ENCODE measurements around the gene LRRC4C.

Gene LRRC4C

GRCh38 chr11:41457216-41458014 is 2.0 kb downstream of the LRRC4C start:
- H3K36me3 Mint-ChIP-seq (ENCODE audit: insufficient read depth) = no peaks in the 10 kb centered on the region
- H3K4me3 Mint-ChIP-seq = no peak overlapping the region
- H3K27me3 Mint-ChIP-seq = no peaks in the 10 kb centered on the region
- no peaks in the 10 kb centered on the region for H3K4me1 Mint-ChIP-seq
- ATAC-seq (replicated peaks; ENCODE audit: extremely low read depth, poor library complexity, severe bottlenecking) (no peak), DNase-seq (ENCODE audit: low spot score in 2 of 2) (no peak)
- H3K27ac Mint-ChIP-seq (ENCODE audit: low read depth) = no peak overlapping the region
- H3K9me3 Mint-ChIP-seq = no peaks in the 10 kb centered on the region

GRCh38 chr11:41456269-41456668 is 3.2 kb downstream of the LRRC4C start:
- H3K36me3 Mint-ChIP-seq (ENCODE audit: insufficient read depth) = no peaks in the 10 kb centered on the region
- H3K4me3 Mint-ChIP-seq = no peak overlapping the region
- no peaks in the 10 kb centered on the region for H3K4me1 Mint-ChIP-seq
- ATAC-seq (replicated peaks; ENCODE audit: extremely low read depth, poor library complexity, severe bottlenecking) (no peak), DNase-seq (ENCODE audit: low spot score in 2 of 2) (no peak)
- no peak overlapping the region for H3K27ac Mint-ChIP-seq (ENCODE audit: low read depth)
- no peaks in the 10 kb centered on the region for H3K27me3 Mint-ChIP-seq
- H3K9me3 Mint-ChIP-seq = no peaks in the 10 kb centered on the region

GRCh38 chr11:41451011-41451410 is 8.4 kb downstream of the LRRC4C start:
- Mint-ChIP-seq H3K9me3 (peaks cover 5% of the 10 kb centered on the region), H3K36me3 (ENCODE audit: insufficient read depth) (no peaks in the 10 kb centered on the region), H3K27ac (ENCODE audit: low read depth) (no peak overlapping the region), H3K4me1 (no peaks in the 10 kb centered on the region), H3K4me3 (no peak overlapping the region), H3K27me3 (no peaks in the 10 kb centered on the region)
- DNase-seq (ENCODE audit: low spot score in 2 of 2) = no peak
- no peak for ATAC-seq (replicated peaks; ENCODE audit: extremely low read depth, poor library complexity, severe bottlenecking)

- no peaks in the 10 kb centered on the region for H3K4me1 Mint-ChIP-seq
- H3K9me3 Mint-ChIP-seq = peaks cover 12% of the 10 kb centered on the region
- no peak overlapping the region for H3K27ac Mint-ChIP-seq (ENCODE audit: low read depth)
- ATAC-seq (replicated peaks; ENCODE audit: extremely low read depth, poor library complexity, severe bottlenecking) = no peak
- H3K4me3 Mint-ChIP-seq = no peak overlapping the region
- no peaks in the 10 kb centered on the region for H3K36me3 Mint-ChIP-seq (ENCODE audit: insufficient read depth)
- no peaks in the 10 kb centered on the region for H3K27me3 Mint-ChIP-seq
- no peak for DNase-seq (ENCODE audit: low spot score in 2 of 2)
Observed at GRCh38 chr11:41449483-41450050, 9.9 kb downstream of the LRRC4C start.

- Mint-ChIP-seq H3K9me3 (peaks cover 16% of the 10 kb centered on the region), H3K4me3 (no peak overlapping the region), H3K27me3 (no peaks in the 10 kb centered on the region), H3K27ac (ENCODE audit: low read depth) (no peak overlapping the region), H3K36me3 (ENCODE audit: insufficient read depth) (peaks cover 3% of the 10 kb centered on the region), H3K4me1 (no peaks in the 10 kb centered on the region)
- DNase-seq (ENCODE audit: low spot score in 2 of 2) (no peak), ATAC-seq (replicated peaks; ENCODE audit: extremely low read depth, poor library complexity, severe bottlenecking) (no peak)
Observed at GRCh38 chr11:41446566-41446965, 12.9 kb downstream of the LRRC4C start.

- no peaks in the 10 kb centered on the region for H3K27me3 Mint-ChIP-seq
- H3K36me3 Mint-ChIP-seq (ENCODE audit: insufficient read depth) = peaks cover 3% of the 10 kb centered on the region
- H3K9me3 Mint-ChIP-seq = peaks cover 17% of the 10 kb centered on the region
- H3K27ac Mint-ChIP-seq (ENCODE audit: low read depth) = no peak overlapping the region
- ATAC-seq (replicated peaks; ENCODE audit: extremely low read depth, poor library complexity, severe bottlenecking) (no peak), DNase-seq (ENCODE audit: low spot score in 2 of 2) (no peak)
- no peak overlapping the region for H3K4me3 Mint-ChIP-seq
- H3K4me1 Mint-ChIP-seq = no peaks in the 10 kb centered on the region
Observed at GRCh38 chr11:41446107-41446506, 13.3 kb downstream of the LRRC4C start.

GRCh38 chr11:41437006-41437490 is 22.4 kb downstream of the LRRC4C start:
- Mint-ChIP-seq H3K9me3 (peaks cover 13% of the 10 kb centered on the region), H3K27me3 (no peaks in the 10 kb centered on the region), H3K4me1 (no peaks in the 10 kb centered on the region), H3K4me3 (no peak overlapping the region), H3K36me3 (ENCODE audit: insufficient read depth) (no peaks in the 10 kb centered on the region), H3K27ac (ENCODE audit: low read depth) (no peak overlapping the region)
- DNase-seq (ENCODE audit: low spot score in 2 of 2) (no peak), ATAC-seq (replicated peaks; ENCODE audit: extremely low read depth, poor library complexity, severe bottlenecking) (no peak)

- Mint-ChIP-seq H3K4me3 (no peak overlapping the region), H3K27me3 (no peaks in the 10 kb centered on the region), H3K27ac (ENCODE audit: low read depth) (no peak overlapping the region), H3K9me3 (peaks cover 7% of the 10 kb centered on the region), H3K4me1 (no peaks in the 10 kb centered on the region), H3K36me3 (ENCODE audit: insufficient read depth) (no peaks in the 10 kb centered on the region)
- DNase-seq (ENCODE audit: low spot score in 2 of 2) (no peak), ATAC-seq (replicated peaks; ENCODE audit: extremely low read depth, poor library complexity, severe bottlenecking) (no peak)
Observed at GRCh38 chr11:41435531-41435930, 23.9 kb downstream of the LRRC4C start.

GRCh38 chr11:41431784-41432183 is 27.7 kb downstream of the LRRC4C start:
- Mint-ChIP-seq H3K4me3 (no peak overlapping the region), H3K27me3 (no peaks in the 10 kb centered on the region), H3K27ac (ENCODE audit: low read depth) (no peak overlapping the region), H3K4me1 (no peaks in the 10 kb centered on the region), H3K36me3 (ENCODE audit: insufficient read depth) (no peaks in the 10 kb centered on the region), H3K9me3 (peaks cover 12% of the 10 kb centered on the region)
- no peak for DNase-seq (ENCODE audit: low spot score in 2 of 2)
- no peak for ATAC-seq (replicated peaks; ENCODE audit: extremely low read depth, poor library complexity, severe bottlenecking)

- Mint-ChIP-seq H3K36me3 (ENCODE audit: insufficient read depth) (no peaks in the 10 kb centered on the region), H3K27ac (ENCODE audit: low read depth) (no peak overlapping the region), H3K9me3 (peaks cover 25% of the 10 kb centered on the region), H3K4me3 (no peak overlapping the region), H3K27me3 (no peaks in the 10 kb centered on the region), H3K4me1 (no peaks in the 10 kb centered on the region)
- DNase-seq (ENCODE audit: low spot score in 2 of 2) (no peak), ATAC-seq (replicated peaks; ENCODE audit: extremely low read depth, poor library complexity, severe bottlenecking) (no peak)
Observed at GRCh38 chr11:41419901-41420300, 39.6 kb downstream of the LRRC4C start.

- Mint-ChIP-seq H3K36me3 (ENCODE audit: insufficient read depth) (no peaks in the 10 kb centered on the region), H3K27me3 (no peaks in the 10 kb centered on the region), H3K4me3 (no peak overlapping the region), H3K27ac (ENCODE audit: low read depth) (no peak overlapping the region), H3K9me3 (peaks cover 18% of the 10 kb centered on the region), H3K4me1 (no peaks in the 10 kb centered on the region)
- DNase-seq (ENCODE audit: low spot score in 2 of 2) (no peak), ATAC-seq (replicated peaks; ENCODE audit: extremely low read depth, poor library complexity, severe bottlenecking) (no peak)
Observed at GRCh38 chr11:41414771-41415440, 44.5 kb downstream of the LRRC4C start.

- H3K36me3 Mint-ChIP-seq (ENCODE audit: insufficient read depth) = no peaks in the 10 kb centered on the region
- peaks cover 18% of the 10 kb centered on the region for H3K9me3 Mint-ChIP-seq
- no peaks in the 10 kb centered on the region for H3K27me3 Mint-ChIP-seq
Observed at GRCh38 chr11:41413843-41414242, 45.6 kb downstream of the LRRC4C start.

GRCh38 chr11:41405812-41406211 is 53.6 kb downstream of the LRRC4C start:
- no peak for DNase-seq (ENCODE audit: low spot score in 2 of 2)
- H3K27me3 Mint-ChIP-seq = no peaks in the 10 kb centered on the region
- no peak for ATAC-seq (replicated peaks; ENCODE audit: extremely low read depth, poor library complexity, severe bottlenecking)
- no peaks in the 10 kb centered on the region for H3K4me1 Mint-ChIP-seq
- H3K9me3 Mint-ChIP-seq = peaks cover 16% of the 10 kb centered on the region
- peaks cover 3% of the 10 kb centered on the region for H3K36me3 Mint-ChIP-seq (ENCODE audit: insufficient read depth)
- H3K4me3 Mint-ChIP-seq = no peak overlapping the region
- no peak overlapping the region for H3K27ac Mint-ChIP-seq (ENCODE audit: low read depth)

More at GRCh38 chr11:41413843-41414242, 45.6 kb downstream of the LRRC4C start:
- ATAC-seq (replicated peaks; ENCODE audit: extremely low read depth, poor library complexity, severe bottlenecking) (no peak), DNase-seq (ENCODE audit: low spot score in 2 of 2) (no peak)
- no peaks in the 10 kb centered on the region for H3K4me1 Mint-ChIP-seq
- H3K4me3 Mint-ChIP-seq = no peak overlapping the region
- H3K27ac Mint-ChIP-seq (ENCODE audit: low read depth) = no peak overlapping the region
